Right atrium auricular region (tissue), 2 donors: ENCODE results near the gene FAM163B. TPM values are rescaled to one million over a fixed set of nuclear protein-coding genes. Genes with fewer than 3 reads are reported as not detected.

Experiments used
- DNase-seq: peaks from one replicate; pipeline ENCODE4 v3.0.0-alpha.2; 2019; ENCODE audit warnings: low spot score
- H3K27ac ChIP-seq, 2 donors: fragments of 200-600 bp; sonication (generic); 1 replicate in 1 of 2; 2 replicates in 1 of 2; pipeline ENCODE4 v1.5.1; 2016 to 2019
- H3K27me3 ChIP-seq, 2 donors: fragments of 200-600 bp; sonication (generic); one replicate each; pipeline versions ENCODE4 v1.5.1 to v1.6.0; 2017 to 2019
- H3K36me3 ChIP-seq: fragments of 200-600 bp; sonication (generic); one replicate; pipeline ENCODE4 v1.5.1; 2016
- H3K4me1 ChIP-seq, 2 donors: fragments of 200-600 bp; sonication (generic); one replicate each; pipeline versions ENCODE4 v1.5.1 to v1.6.0; 2017 to 2019
- H3K4me3 ChIP-seq, 2 donors: fragments of 200-600 bp; sonication (generic); 1 replicate in 1 of 2; 2 replicates in 1 of 2; pipeline ENCODE4 v1.5.1; 2017 to 2019; ENCODE audit warnings: mild to moderate bottlenecking in 1 of 2, moderate library complexity in 1 of 2
- H3K9me3 ChIP-seq, 2 donors: fragments of 200-600 bp; sonication (generic); one replicate each; pipeline ENCODE4 v1.5.1; 2019
- total RNA-seq, 2 donors: library from RNA; depleted of rRNA; stranded (reverse); fragments of >200 nt; gene quantifications; one replicate each; pipeline ENCODE4 v1.1.0, GENCODE V29; 2016
- TF ChIP-seq, protein P1 (sequence below), 2 donors: fragments of 200-600 bp; sonication (generic); IDR thresholded peaks; one replicate each; pipeline ENCODE4 v1.5.1; 2019; ENCODE audit warnings: antibody characterized with exemption in 2 of 2

The FAM163B gene
- total RNA-seq, 2 donors from 2014 or later: 1.7 TPM; not detected in 1

DNA sequence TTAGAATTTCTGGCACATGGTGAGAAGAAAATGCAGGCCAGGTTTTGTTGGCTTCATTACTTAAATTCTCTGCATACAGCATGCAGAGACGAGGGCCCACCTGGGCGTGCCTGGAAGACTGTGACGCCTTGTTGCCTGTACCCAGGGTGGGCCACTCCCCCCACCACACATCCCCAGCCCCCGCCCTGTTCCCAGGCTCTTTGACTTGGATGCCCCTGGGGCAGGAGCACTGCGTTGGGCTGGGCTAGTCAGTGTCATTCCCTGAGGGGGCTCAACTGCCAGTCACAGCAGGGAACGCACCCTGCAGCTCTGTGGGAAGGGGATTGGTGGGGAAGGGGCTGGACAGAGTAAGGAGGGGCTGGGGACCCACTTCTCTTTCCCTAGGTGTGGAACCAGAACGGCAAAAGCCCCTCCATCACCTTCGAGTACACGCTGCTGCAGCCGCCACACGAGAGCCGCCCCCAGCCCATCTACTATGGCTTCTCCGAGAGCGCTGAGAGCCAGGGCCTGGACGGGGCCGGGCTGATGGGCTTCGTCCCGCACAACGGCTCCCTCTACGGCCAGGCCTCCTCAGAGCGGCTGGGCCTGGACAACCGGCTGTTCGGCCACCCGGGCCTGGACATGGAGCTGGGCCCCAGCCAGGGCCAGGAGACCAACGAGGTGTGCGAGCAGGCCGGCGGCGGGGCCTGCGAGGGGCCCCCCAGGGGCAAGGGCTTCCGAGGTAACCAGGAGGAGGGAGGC is 55.0 kb downstream of the FAM163B start:
- H3K27ac ChIP-seq: no peak overlapping the region
- peaks cover 0 to 20% of the 10 kb centered on the region in 2 donors for H3K4me1 ChIP-seq
- DNase-seq: no peak
- no peaks in the 10 kb centered on the region for H3K36me3 ChIP-seq
- TF ChIP-seq, protein P1, sequence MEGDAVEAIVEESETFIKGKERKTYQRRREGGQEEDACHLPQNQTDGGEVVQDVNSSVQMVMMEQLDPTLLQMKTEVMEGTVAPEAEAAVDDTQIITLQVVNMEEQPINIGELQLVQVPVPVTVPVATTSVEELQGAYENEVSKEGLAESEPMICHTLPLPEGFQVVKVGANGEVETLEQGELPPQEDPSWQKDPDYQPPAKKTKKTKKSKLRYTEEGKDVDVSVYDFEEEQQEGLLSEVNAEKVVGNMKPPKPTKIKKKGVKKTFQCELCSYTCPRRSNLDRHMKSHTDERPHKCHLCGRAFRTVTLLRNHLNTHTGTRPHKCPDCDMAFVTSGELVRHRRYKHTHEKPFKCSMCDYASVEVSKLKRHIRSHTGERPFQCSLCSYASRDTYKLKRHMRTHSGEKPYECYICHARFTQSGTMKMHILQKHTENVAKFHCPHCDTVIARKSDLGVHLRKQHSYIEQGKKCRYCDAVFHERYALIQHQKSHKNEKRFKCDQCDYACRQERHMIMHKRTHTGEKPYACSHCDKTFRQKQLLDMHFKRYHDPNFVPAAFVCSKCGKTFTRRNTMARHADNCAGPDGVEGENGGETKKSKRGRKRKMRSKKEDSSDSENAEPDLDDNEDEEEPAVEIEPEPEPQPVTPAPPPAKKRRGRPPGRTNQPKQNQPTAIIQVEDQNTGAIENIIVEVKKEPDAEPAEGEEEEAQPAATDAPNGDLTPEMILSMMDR (IDR thresholded peaks at IDR 0.05): no peak
- no peaks in the 10 kb centered on the region for H3K27me3 ChIP-seq
- H3K9me3 ChIP-seq: no peaks in the 10 kb centered on the region
- no peak overlapping the region for H3K4me3 ChIP-seq

DNA sequence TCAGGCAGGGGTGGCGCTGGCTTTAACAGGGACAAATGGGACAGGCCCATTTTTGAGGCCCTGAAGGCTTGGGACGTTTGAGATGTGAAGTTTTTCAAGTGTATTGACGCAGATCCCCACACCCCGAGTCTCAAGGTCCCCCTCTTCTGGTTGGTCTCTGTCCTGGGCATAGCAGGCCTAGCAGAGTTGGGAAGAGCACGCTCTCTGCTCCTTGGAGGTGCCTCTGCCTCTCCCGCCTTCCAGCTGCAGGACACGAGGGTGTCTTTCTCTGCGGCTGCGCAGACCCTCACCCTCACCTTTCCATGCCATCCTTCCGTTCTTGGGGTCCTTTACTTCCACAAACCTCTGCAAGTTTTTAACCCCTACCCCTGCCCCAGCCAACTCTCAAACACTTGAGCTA is 56.1 kb downstream of the FAM163B start:
- Histone ChIP-seq H3K36me3 (no peaks in the 10 kb centered on the region), H3K9me3 (no peaks in the 10 kb centered on the region), H3K4me3 (no peak overlapping the region), H3K4me1 (peaks cover 0 to 10% of the 10 kb centered on the region in 2 donors), H3K27ac (no peak overlapping the region), H3K27me3 (no peaks in the 10 kb centered on the region)
- TF ChIP-seq, protein P1 (IDR thresholded peaks at IDR 0.05): no peak
- DNase-seq: no peak

DNA sequence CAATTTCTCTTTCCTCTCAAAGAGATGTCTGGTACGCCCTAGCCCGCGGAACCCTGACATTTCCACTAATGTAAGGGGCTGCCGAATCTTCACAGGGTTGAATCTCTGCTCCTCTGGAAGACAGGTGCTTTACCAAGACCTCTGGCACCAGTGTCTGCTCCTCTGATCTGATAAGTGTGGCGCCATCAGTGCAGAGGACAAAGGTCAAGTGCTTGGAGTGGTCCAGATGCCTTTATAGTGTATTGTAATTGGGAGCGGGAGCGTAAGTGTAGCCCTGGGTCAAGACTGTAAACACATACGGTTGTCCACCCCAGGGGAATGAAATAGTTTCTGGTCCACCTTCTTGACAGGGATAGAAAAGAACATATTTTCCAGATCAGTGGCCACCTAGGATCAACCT is 57.0 kb downstream of the FAM163B start:
- DNase-seq: no peak
- TF ChIP-seq, protein P1 (IDR thresholded peaks at IDR 0.05): no peak
- Histone ChIP-seq H3K4me3 (no peak overlapping the region), H3K27ac (no peak overlapping the region), H3K27me3 (no peaks in the 10 kb centered on the region), H3K4me1 (peaks cover 0 to 1% of the 10 kb centered on the region in 2 donors), H3K9me3 (no peaks in the 10 kb centered on the region), H3K36me3 (no peaks in the 10 kb centered on the region)

DNA sequence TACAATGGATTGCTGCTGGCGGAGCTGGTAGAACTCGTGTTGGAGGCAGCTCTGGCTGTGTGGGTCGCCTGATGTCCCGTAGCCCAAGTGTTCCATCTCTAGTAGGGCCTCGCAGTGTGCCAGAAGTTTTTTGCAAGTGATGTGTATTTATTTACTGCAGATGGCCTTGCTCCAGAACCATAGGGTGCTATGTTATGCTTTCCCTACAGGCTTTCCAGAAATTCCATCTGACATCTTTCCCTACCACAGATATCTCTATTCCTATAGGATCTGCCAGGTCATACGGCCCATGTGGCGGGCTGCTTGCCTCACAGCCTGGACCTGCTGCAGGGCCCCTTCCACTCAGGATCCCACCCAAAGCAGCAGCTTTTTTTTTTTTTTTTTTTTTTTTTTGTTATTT is 57.7 kb downstream of the FAM163B start:
- Histone ChIP-seq H3K27me3 (no peaks in the 10 kb centered on the region), H3K4me3 (no peak overlapping the region), H3K9me3 (no peaks in the 10 kb centered on the region), H3K27ac (no peak overlapping the region), H3K4me1 (peaks cover 0 to 6% of the 10 kb centered on the region in 2 donors), H3K36me3 (no peaks in the 10 kb centered on the region)
- DNase-seq: no peak
- TF ChIP-seq, protein P1 (IDR thresholded peaks at IDR 0.05): no peak

DNA sequence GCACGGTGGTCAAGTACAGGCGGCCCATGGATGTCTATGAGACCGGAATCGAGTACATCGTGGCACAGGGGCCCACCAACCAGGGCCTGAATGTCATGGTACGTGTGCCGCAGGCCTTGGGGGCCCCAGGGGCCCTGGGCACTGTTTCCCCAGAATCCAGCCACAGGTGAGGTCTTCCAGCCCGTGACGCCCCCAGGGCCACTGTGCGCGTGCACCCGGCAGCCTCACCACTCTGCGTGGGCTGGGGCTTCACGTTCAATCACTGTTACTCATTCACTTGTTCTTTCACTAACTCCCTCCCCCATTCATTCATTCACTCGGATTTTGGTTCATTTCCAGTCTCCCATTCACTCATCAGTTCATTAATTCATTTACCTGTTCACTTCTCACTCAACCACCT is 62.1 kb downstream of the FAM163B start:
- H3K4me1 ChIP-seq: peaks cover 0 to 35% of the 10 kb centered on the region in 2 donors
- H3K27me3 ChIP-seq: no peaks in the 10 kb centered on the region
- H3K27ac ChIP-seq: no peak overlapping the region
- no peaks in the 10 kb centered on the region for H3K36me3 ChIP-seq
- H3K9me3 ChIP-seq: no peaks in the 10 kb centered on the region
- H3K4me3 ChIP-seq: no peak overlapping the region
- TF ChIP-seq, protein P1 (IDR thresholded peaks at IDR 0.05): no peak
- DNase-seq: no peak

DNA sequence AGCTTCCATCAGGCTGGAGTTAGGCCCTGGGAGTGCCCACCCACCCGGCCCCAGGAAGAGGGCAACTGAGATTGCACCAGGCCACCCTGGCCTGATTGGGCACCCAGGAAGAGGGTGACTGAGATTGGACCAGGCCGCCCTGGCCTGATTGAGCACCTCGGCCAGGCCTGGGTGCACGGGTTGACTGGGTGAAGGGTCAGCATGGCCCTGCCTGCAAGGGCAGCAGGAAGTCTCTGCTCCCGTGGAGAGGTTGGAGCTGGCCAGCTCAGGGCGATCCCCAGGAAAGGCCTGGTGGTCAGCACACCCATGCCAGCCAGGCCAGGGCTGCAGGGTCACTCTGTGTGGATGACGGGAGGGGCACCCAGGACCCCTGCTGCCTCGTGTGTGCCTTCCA is 62.9 kb downstream of the FAM163B start:
- Histone ChIP-seq H3K4me3 (no peak overlapping the region), H3K36me3 (peaks cover 6% of the 10 kb centered on the region), H3K4me1 (peaks cover 0 to 35% of the 10 kb centered on the region in 2 donors), H3K9me3 (no peaks in the 10 kb centered on the region), H3K27ac (no peak overlapping the region), H3K27me3 (no peaks in the 10 kb centered on the region)
- no peak for DNase-seq
- TF ChIP-seq, protein P1 (IDR thresholded peaks at IDR 0.05): no peak
